GM19035 (cell line): ENCODE measurements around the gene NIPAL4.

Experiments
- ATAC-seq: cut with Tn5 transposase; IDR thresholded peaks from one replicate; pipeline ENCODE4 v1.9.1; 2021; ENCODE audit not compliant: unreplicated experiment

The NIPAL4 gene

DNA sequence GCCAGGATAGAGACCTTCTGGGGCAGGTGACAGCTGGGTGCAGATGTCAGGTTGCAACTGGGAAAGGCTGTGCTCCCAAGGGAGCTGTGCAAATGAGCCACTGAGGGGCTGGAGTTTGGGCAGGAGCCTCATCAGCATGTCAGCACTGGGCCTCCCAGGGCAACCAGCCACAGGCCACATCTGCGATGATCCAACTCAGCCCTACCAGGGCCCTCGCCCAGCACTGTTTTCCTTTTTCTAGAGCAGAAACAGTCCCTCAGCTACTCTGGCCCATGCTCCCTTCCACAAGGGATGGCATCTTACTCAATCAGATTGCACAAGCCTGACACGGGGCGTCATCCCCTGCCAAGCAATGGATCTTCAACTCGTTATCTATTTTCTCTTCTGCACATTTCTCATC, 24.8 kb downstream of the NIPAL4 start:
- no peak for ATAC-seq

DNA sequence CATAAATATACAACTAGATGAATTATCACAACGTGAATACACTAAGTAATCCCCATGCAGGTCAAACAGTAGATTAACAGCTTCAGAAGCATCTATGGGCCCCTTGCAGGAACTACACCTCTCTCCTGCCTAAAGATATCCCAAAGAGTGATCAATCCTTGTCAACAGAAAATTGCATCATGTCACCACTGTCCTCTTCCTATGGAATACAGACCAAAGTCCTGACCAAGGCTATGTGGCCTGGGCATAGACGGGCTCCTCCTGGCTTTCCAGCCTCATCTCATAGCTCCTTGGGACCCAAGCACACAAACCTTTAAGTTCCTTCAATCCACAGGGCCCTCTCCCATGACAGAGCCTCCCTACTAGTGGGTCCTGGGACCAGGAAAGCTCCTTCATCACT, 25.3 kb downstream of the NIPAL4 start:
- ATAC-seq = no peak

DNA sequence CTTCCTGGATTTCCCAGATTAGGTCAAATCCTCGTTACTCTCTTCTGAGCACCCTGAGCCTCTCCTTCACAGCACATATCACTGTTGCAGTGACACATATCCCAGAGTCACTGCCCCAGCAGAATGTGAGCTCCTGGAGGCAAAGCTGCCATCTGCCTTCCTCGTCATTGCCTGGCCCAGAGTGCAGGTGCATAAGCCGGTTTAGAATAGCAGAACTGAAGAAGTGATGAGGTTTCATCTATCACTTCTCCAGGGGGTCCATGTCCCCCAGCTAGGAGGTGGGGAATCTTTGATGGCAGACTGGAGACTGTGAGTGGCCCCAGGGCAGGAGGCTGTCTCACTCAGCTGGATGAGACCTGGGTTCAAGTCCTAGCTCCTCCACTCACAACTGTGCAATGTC, 25.8 kb downstream of the NIPAL4 start:
- peak; percentile 27 for ATAC-seq

DNA sequence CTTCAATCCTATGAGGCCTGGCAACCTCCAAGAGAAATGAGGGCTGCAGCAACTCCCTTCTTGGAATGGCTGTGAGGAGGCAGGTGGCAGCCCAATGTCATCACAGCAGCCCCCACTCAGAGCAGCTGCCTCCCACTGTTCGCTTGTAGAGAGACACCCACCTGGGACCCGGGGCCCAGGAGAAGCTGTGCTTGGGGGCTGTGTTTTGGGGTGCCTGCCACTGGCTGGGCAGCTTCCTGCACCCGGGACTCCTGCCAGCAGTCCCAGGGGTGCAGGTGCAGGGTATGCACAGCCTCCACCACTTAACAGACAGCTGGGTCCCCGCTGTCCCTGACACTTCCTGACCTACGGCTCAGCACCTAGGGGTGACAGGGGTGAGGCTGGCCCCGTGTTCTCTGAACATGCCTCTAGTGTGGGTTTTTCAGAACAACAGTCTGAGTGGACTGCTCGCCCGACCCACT, 26.2 kb downstream of the NIPAL4 start:
- peak; percentile 57 for ATAC-seq

DNA sequence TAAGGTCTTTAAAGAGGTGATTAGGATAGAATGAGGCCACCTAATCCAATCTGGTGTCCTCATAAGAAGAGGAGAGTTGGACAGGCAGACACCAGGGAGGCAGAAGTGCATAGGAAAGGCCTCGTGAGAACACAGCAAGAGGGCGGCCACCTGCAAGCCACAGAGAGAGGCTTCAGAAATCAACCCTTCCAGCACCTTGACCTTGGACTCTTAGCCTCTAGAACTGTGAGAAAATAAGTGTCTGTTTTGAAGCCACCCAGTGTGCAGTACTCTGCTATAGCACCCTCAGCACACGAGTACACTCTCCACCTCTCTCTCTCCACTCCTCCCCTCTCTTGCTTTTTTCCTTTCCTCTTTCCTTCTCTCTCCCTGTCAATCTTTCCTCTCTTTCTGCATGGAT, 26.8 kb downstream of the NIPAL4 start:
- ATAC-seq = peak; percentile 40

DNA sequence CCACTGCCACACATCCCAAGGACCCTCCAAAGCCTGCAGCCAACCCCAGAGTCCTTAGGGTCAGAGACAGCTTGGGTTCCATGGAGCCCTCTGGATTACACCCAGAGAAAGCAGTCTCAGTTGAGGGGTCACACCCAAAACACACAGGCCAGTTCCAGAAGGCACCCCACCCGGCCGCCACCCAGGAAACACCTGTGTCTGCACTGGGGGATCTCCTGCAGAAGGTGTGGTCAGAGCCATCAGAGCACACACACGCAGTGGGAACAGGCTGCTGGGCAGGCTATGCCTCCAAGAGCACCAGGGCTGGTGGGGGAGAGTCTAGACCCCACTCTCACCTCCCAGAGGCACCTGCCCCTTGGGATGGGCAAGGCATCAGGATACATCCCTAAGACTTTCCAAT, 27.3 kb downstream of the NIPAL4 start:
- ATAC-seq = peak; percentile 52

DNA sequence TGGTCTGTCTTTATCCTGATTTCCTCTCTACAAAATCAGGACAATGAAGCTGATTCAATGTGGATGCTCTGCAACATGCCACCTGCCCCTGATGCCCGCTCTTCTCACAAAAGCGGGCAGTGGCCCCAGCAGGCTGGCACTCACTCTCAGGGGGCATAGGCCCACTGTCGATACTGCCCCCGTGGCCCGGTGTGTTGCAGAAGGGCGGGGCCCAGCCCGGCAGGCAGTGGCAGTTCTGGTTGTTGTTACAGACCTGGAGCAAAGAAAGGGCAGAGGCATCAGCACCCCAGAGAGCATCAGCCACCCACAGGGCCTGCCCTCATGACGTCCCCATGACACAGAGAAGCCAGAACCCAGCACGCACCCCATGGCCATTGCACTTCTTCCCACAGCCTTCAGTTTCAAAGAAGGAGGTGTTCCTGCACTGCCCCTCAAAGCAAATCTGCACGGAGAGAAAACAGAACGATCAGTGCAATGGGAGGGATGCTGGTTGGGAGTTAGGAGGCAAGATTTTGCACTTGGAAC, 31.5 kb downstream of the NIPAL4 start:
- ATAC-seq = no peak

DNA sequence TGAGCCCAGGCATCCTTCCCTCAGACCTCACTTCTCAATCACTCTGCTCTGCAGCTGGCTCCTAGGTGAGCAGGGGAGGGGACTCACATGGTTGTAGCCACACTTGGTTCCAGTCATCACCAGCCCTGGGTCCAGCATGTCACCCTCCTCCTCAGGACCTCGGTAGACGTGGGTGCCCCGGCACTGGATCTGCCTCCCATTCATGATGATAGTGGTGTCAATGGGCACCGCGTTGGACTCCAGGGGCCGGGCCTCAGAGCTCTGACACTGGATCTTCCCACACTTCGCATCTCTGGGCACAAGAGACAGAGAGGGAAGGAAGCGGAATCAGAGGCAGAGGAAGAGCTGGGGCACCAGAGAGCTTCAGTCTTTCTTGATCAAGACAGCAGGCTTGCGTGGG, 32.9 kb downstream of the NIPAL4 start:
- ATAC-seq = no peak

DNA sequence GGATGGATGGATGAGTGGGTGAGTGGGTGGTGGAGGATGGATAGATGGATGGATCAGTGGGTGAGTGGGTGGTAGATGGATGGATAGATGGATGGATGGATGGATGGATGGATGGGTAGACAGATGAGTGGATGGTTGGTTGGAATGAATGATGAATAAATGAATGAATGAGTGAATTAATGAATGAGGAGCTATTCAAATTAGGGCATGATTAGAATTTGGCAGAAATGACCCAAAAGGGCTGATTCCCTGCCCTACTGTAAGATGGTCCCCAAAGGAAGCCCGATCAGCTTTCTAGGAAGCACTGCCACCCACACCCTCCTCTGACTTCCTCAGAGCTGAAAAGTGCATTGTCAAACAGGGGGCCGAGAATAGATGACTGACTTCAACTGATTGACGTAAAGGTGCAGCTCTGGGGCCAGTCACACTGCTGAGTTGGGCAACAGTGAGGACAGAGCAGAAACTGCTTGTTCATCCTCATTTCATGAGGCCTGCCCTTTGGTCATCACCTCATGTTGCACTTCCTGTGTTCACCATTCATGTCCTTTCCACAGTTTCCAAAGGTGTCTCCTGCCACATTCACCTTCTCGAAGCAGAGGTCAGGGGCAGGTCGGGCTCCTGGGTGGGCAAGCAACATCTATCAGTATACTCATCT, 34.3 kb downstream of the NIPAL4 start:
- no peak for ATAC-seq

DNA sequence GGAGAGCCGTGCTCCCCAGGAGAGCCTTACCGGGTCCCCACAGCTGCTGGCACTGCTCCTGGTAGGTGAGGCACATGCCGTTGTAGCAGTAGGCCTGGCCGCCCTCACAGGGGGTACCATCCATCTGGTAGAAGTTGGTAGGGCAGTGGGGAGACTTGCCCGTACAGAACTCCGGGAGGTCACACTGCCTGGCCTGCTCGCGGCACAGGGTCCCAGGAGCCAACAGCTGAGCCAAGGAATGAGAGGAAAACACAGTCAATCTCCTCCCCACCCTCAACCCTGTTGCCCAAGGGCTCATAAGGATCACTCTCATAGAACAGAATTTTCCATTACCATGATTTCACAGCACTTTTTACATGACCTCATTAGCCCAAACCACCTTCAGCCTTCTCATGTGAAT, 36.9 kb downstream of the NIPAL4 start:
- ATAC-seq = no peak

DNA sequence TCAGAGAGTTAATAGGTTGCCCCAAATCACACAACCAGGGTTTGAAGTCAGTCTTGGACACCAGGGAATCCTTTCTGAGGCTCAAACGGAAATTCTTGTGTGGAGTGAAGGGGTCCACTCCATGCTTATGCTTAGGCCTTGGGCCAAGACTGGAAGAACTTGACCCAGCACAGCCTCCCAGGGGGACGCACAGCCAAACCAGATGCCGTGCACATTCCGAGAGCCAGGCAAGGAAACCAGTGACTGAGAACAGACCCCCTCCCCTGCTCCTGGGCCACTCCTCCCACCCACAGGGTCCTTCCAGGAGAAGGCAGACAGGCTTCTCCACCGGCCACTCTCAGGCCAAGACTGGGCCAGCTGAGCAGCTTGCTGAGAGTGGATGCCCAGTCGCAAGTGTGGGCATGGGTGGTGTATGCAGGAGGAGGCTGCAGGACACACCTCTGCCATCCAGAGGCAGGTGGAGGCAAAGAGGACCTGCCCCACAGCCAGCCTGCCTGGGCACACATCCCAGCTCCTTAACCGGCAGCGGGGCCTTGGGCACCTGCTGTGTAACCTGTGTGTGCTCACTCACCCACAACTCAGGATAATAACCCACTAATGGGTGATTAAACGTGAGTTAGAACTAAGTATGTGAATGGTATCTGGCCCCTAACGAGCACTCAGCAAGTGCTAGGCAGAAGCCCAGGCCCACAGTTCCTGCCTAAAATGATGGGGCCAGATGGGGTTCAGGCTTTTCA, 38.0 kb downstream of the NIPAL4 start:
- no peak for ATAC-seq

DNA sequence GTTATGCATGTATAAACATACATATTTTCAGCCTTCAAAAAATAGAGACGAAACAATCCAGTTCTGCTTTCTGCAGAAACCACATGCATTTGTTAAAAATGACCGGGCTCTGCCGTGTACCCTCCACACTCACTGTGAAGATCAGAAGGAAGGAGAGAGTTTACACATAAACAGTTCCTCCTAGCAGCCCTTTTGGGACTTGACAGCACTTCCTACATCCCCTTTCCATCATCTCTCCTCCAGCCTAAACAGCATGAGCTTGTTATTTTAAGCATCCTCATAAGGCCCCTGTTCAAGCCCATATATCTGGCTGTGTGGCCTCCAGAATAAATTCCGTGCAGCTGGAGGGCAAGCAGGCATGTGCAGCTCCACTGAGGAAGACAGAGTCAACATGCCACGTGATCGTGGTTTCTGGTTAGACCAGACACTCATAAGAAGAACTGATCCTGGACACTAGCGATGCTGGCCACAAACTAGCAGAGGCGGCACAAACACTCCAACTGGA, 42.2 kb downstream of the NIPAL4 start:
- peak; percentile 75 for ATAC-seq

DNA sequence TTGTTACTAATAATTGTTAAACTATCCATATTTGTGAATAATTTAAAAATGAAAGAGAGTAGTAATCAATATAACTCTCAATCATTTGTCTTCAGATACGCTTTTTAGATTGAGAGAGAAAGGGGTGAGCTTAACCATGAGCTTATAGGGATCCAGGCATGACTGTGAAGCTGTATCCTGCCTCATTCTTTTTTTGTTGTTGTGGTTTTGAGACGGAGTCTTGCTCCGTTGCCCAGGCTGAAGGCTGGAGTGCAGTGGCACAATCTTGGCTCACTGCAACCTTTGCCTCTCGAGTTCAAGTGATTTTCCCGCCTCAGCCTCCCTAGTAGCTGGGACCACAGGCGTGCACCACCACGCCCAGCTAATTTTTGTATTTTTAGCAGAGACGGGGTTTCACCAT, 44.0 kb downstream of the NIPAL4 start:
- ATAC-seq = no peak

DNA sequence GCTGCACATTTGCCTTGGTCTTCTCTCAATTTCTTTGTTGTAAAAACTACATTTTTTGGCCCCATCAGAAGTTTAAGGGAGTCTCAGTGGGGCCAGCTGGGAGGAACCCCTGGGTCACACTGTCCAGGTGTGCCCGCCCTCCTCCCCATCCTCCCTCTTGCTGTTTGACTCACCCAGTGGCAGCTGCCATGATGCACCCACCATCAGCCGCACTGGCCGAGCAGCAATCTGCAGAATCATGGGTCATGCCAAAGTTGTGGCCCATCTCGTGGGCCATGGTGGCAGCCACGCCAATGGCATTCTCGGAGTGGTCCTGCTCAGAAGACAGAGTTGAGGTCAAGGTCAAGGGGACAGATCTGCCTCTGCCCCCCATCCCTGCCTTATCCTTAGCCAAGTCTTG, 45.5 kb downstream of the NIPAL4 start:
- no peak for ATAC-seq

DNA sequence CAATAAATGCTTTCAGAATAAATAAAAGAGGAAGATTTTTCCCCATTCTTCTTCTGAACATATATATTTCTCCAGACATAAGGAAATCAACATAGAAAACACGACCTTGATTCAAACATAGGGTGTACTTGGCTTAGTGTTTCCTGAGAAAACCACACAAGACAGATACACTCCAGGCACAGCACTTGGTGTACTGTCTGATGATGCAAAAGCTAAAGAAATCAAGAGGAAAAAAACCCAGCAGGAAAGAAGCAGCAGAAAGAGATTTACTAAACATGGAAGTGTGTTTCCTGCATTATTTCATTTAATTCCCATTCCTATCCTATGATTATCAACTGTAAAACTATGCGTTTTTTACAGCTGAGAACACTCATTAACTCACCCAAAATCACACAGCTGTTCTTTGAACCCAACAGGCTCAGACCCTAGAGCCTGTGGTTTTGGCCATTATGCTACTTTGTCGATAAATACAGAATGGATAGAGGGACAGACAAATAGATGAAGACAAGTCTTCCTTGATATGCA, 46.1 kb downstream of the NIPAL4 start:
- ATAC-seq = no peak

DNA sequence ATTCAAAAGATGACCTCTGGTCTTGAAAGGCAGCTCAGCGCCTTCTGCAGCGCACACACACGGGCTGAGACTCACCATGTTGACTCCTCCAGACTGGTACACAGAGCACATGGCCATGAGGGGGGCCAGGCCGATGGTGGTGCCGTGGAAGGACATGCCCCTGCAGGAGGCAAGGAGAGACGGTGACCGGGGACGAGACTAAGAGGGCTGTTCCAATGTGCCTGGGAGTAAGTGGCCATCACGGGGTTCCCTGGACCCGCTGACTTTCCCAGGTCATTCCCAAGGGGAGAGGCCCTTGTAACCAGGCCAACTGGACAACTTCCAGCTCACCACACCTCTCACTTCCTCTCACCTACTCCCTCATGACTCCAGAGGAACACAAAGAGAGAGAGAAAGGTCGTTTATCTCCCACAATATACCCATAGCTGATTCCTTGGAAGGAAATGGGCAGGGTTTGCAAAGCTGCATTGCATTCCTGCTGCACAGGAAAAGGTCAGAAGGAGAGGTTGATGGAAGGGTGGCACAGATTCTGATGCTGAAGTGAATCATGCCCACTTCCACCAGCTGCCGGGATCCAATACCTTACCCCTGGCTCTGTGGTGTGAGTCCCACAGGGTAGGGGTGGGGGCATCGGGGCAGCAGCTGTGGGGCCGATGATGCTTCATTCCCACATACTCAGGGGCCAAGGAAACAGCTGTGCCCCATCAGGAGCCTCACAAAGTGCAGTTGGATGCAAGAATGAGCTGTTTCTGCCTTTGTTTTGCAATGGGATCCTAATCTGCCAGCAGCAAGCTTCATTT, 47.2 kb downstream of the NIPAL4 start:
- ATAC-seq = no peak

DNA sequence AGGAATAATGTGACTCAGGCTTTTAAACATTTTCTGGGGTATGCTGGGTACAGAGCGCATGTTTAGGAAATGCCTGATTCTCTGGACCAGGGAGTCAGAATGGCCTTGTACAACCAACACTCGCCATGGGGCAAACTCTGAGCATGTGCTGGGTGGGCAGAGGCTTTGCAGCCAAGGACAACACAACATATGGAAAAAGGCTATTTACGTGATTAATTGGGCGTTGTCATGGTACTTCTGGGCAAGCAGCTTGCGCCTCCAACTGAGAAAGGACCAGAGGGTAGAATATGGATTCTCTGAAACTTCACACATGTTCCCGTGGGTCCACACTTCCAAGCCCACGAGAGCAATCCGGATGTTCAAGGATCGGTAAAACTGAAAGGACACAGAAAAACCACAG, 49.1 kb downstream of the NIPAL4 start:
- ATAC-seq = no peak

DNA sequence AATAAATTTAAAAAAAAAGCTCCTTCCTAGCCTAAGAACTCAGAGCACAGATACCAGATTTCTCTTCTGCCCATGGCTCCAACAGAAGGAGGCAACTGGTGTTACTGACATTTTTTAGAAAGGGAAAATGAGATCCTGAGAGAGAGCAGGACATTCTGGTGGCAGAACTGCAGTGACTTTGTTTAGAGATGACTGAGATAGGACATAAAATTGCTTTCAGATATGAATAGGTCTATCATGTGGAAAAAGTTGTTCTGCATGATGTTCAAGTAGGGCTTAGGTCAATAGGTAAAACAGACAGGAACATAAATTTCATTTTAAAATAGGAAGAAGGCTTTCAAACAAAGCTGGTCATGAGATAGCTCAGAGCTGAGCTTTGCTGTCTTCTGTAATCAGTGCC, 49.6 kb downstream of the NIPAL4 start:
- ATAC-seq = peak; percentile 69

DNA sequence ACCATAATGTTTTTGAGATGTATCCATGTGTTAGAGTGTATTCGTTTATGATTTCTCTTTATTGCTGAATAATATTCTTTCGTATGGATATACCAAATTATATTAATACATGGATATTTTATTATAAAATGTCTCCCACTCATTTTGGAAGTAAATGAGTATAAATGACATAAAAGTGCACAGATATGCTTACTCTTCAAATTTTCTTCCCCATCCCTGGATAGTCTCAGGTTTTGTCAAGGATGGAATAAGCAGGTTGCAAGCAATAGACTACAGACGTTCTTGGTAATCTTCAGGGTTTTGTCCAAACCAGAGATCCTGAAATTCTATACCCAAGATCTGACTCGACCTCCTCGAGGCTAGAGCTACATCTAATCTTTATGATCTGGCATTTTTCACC, 50.7 kb downstream of the NIPAL4 start:
- no peak for ATAC-seq

DNA sequence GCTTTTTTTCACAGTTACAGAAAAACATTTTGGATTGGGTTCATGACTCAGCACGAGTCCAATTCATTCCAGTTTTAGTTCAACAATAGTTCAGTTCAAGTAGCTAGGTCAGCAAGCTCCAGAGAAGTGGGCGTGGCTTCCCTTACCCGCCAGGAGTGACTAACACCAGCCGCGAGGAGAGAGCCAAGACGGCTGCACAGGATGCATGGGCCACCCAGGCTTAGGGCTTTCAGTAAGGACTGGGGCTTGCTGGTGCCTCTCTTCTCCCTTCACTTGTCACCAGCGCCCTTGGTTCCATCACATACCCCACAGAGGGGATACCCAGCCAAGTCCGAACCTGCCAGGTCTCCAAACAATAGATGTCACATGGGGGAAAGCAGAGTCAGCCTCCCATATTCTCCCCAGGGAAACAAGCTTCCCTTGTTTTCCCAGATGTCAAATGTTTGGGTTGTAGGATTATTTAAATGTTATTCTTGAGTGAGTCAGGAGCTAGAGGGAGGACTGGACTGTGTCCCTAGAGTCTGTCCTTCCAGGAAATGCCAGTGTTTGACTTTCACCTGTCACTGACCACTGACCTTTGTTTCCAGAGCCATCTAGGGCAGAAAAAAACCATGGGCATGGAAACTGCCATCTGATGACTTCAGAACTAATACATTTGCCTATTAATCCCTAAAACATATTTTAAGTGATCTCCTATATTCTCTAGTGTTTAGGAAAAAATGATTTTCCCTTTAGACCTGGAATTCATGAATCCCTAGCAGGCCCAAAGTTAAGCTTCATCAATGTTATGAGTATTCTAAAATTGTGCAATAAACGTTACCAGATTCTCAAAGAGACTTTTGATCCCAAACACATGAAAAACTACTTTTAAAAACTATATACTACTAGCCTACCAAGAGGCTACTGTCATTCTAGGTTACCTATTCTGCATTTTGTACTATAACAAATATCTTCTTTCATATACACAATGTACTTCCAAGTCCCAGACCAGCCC, 51.9 kb downstream of the NIPAL4 start:
- no peak for ATAC-seq
